WI38 (cell line): Measurements from ENCODE around the gene CNOT6L.

Experiments
- H3K4me3 ChIP-seq: 2 replicates; pipeline ENCODE4 v1.5.1; 2011; ENCODE audit warnings: low read depth, mild to moderate bottlenecking, control low read depth, low read length
- CTCF ChIP-seq: IDR thresholded peaks from 2 replicates; pipeline ENCODE4 v1.5.1; 2012; ENCODE audit warnings: low read depth, mild to moderate bottlenecking, control low read depth, low read length

Gene CNOT6L

GRCh38 chr4:77854431-77855111 is 35.4 kb upstream of the CNOT6L start:
- no peak for TF ChIP-seq CTCF
- no peak overlapping the region for H3K4me3 ChIP-seq

- H3K4me3 ChIP-seq: no peak overlapping the region
- no peak for TF ChIP-seq CTCF
These were observed 33.8 kb upstream of the CNOT6L start for GRCh38 chr4:77852892-77853495.

GRCh38 chr4:77849278-77849965 is 30.3 kb upstream of the CNOT6L start:
- no peak overlapping the region for H3K4me3 ChIP-seq
- TF ChIP-seq CTCF: no peak

- TF ChIP-seq CTCF: no peak
- H3K4me3 ChIP-seq: no peak overlapping the region
These were observed 29.3 kb upstream of the CNOT6L start for GRCh38 chr4:77848508-77848907.

GRCh38 chr4:77845929-77846328 is 26.8 kb upstream of the CNOT6L start:
- no peak overlapping the region for H3K4me3 ChIP-seq
- TF ChIP-seq CTCF: no peak

- H3K4me3 ChIP-seq: no peak overlapping the region
- TF ChIP-seq CTCF: no peak
These were observed 26.2 kb upstream of the CNOT6L start for GRCh38 chr4:77845400-77845799.

- no peak overlapping the region for H3K4me3 ChIP-seq
- no peak for TF ChIP-seq CTCF
These were observed 25.2 kb upstream of the CNOT6L start for GRCh38 chr4:77844363-77844762.
